MM.1S (cell line): ENCODE data around the gene NEDD8.

Experiments used
- CTCF ChIP-seq: fragments of 300-600 bp; sonication (generic); IDR thresholded peaks from 2 replicates; pipeline ENCODE4 v1.5.1; 2016; ENCODE audit warnings: antibody characterized with exemption, low read length, mixed read lengths
- EZH2 ChIP-seq: fragments of 300-600 bp; sonication (generic); optimal IDR thresholded peaks from 2 replicates; pipeline ENCODE3; 2017; ENCODE audit warnings: low read depth, mild to moderate bottlenecking, antibody characterized with exemption, low read length, mixed read lengths

- no peak for TF ChIP-seq CTCF
- no peak for TF ChIP-seq EZH2
Measured at GRCh38 chr14:24195186-24196070, 36.7 kb downstream of the NEDD8 start, which contains the start of gene TM9SF1.
